OCI-LY1 (cell line): ENCODE measurements around the gene IL17RE.

Experiments used
- H2AFZ ChIP-seq: fragments of 200-600 bp; sonication (generic), shearing (Covaris generic); 2 replicates; pipeline ENCODE4 v1.6.0; 2014; ENCODE audit warnings: antibody characterized with exemption, mild to moderate bottlenecking, low read length
- H3F3A ChIP-seq: fragments of 200-600 bp; sonication (generic), shearing (Covaris generic); 2 replicates; pipeline ENCODE4 v1.6.0; 2014; ENCODE audit warnings: mild to moderate bottlenecking, antibody characterized with exemption, low read length, moderate library complexity; ENCODE audit not compliant: insufficient read depth
- H3K27ac ChIP-seq: fragments of 200-600 bp; sonication (generic); 2 replicates; pipeline ENCODE4 v1.5.1; 2014; ENCODE audit warnings: low read length, mixed run types, mild to moderate bottlenecking, low read depth; ENCODE audit not compliant: poor library complexity, severe bottlenecking
- H3K27me3 ChIP-seq: fragments of 200-600 bp; sonication (generic); 2 replicates; pipeline ENCODE4 v1.6.0; 2014; ENCODE audit warnings: antibody characterized with exemption, mild to moderate bottlenecking, low read length, moderate library complexity; ENCODE audit not compliant: insufficient read depth
- H3K36me3 ChIP-seq: fragments of 200-600 bp; sonication (generic); 2 replicates; pipeline ENCODE4 v1.6.1; 2014; ENCODE audit warnings: mild to moderate bottlenecking, antibody characterized with exemption, low read length, moderate library complexity, mixed read lengths; ENCODE audit not compliant: insufficient read depth
- H3K4me1 ChIP-seq: fragments of 200-600 bp; sonication (generic); 2 replicates; pipeline ENCODE4 v1.5.1; 2014; ENCODE audit warnings: mild to moderate bottlenecking, low read length, moderate library complexity; ENCODE audit not compliant: insufficient read depth, severe bottlenecking
- H3K4me2 ChIP-seq: fragments of 200-600 bp; sonication (generic), shearing (Covaris generic); 2 replicates; pipeline ENCODE4 v1.6.1; 2014; ENCODE audit warnings: low read length
- H3K4me3 ChIP-seq: fragments of 200-600 bp; sonication (generic); 2 replicates; pipeline ENCODE4 v1.5.1; 2014; ENCODE audit warnings: low read length, low read depth, mild to moderate bottlenecking, mixed read lengths; ENCODE audit not compliant: poor library complexity, severe bottlenecking
- H3K79me2 ChIP-seq: fragments of 200-600 bp; shearing (Covaris generic); 2 replicates; pipeline ENCODE4 v1.6.1; 2016; ENCODE audit warnings: mixed run types, low read length, mixed read lengths; ENCODE audit not compliant: insufficient read depth
- H3K9ac ChIP-seq: fragments of 200-600 bp; sonication (generic), shearing (Covaris generic); 2 replicates; pipeline ENCODE4 v1.6.1; 2014; ENCODE audit warnings: mild to moderate bottlenecking, low read length, mixed read lengths
- H3K9me2 ChIP-seq: fragments of 200-600 bp; sonication (generic), shearing (Covaris generic); 2 replicates; pipeline ENCODE4 v1.6.1; 2014; ENCODE audit warnings: low read depth, mild to moderate bottlenecking, low read length, mixed read lengths
- H3K9me3 ChIP-seq: fragments of 200-600 bp; shearing (Covaris generic); 2 replicates; pipeline ENCODE4 v1.6.1; 2014; ENCODE audit warnings: low read length, mixed read lengths
- H4K20me1 ChIP-seq: fragments of 200-600 bp; sonication (generic), shearing (Covaris generic); 2 replicates; pipeline ENCODE4 v1.6.0; 2016; ENCODE audit warnings: mild to moderate bottlenecking, low read length; ENCODE audit not compliant: insufficient read depth
- EZH2 ChIP-seq: fragments of 200-600 bp; sonication (generic), shearing (Covaris generic); IDR thresholded peaks from 2 replicates; pipeline ENCODE4 v1.8.0; 2017; ENCODE audit warnings: borderline replicate concordance, mixed run types, mild to moderate bottlenecking, antibody characterized with exemption, low read length, moderate library complexity, mixed read lengths
- TF ChIP-seq, protein P1 (sequence below): fragments of 200-600 bp; sonication (generic), shearing (Covaris generic); IDR thresholded peaks from 2 replicates; pipeline ENCODE4 v1.5.1; 2017; ENCODE audit warnings: mild to moderate bottlenecking, antibody characterized with exemption, low read length, moderate library complexity, mixed read lengths

The IL17RE gene

GRCh38 chr3:9876991-9877390 lies 25.7 kb upstream of the IL17RE start:
- Histone ChIP-seq H3K9me2 (no peaks in the 10 kb centered on the region), H3K27me3 (no peaks in the 10 kb centered on the region)
- TF ChIP-seq EZH2: no peak
- TF ChIP-seq, protein P1, sequence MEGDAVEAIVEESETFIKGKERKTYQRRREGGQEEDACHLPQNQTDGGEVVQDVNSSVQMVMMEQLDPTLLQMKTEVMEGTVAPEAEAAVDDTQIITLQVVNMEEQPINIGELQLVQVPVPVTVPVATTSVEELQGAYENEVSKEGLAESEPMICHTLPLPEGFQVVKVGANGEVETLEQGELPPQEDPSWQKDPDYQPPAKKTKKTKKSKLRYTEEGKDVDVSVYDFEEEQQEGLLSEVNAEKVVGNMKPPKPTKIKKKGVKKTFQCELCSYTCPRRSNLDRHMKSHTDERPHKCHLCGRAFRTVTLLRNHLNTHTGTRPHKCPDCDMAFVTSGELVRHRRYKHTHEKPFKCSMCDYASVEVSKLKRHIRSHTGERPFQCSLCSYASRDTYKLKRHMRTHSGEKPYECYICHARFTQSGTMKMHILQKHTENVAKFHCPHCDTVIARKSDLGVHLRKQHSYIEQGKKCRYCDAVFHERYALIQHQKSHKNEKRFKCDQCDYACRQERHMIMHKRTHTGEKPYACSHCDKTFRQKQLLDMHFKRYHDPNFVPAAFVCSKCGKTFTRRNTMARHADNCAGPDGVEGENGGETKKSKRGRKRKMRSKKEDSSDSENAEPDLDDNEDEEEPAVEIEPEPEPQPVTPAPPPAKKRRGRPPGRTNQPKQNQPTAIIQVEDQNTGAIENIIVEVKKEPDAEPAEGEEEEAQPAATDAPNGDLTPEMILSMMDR: no peak

GRCh38 chr3:9878700-9879099 lies 23.9 kb upstream of the IL17RE start:
- Histone ChIP-seq H2AFZ (no peak overlapping the region), H3F3A (no peaks in the 10 kb centered on the region), H3K9ac (no peak overlapping the region), H4K20me1 (no peaks in the 10 kb centered on the region), H3K4me2 (no peak overlapping the region), H3K27me3 (no peaks in the 10 kb centered on the region), H3K27ac (no peak overlapping the region), H3K4me3 (no peak overlapping the region), H3K79me2 (no peaks in the 10 kb centered on the region), H3K36me3 (no peaks in the 10 kb centered on the region), H3K9me3 (no peaks in the 10 kb centered on the region), H3K4me1 (no peaks in the 10 kb centered on the region), H3K9me2 (no peaks in the 10 kb centered on the region)
- TF ChIP-seq, protein P1: no peak
- no peak for TF ChIP-seq EZH2

More at GRCh38 chr3:9876991-9877390, 25.7 kb upstream of the IL17RE start:
- Histone ChIP-seq H3K36me3 (no peaks in the 10 kb centered on the region), H3K4me3 (no peak overlapping the region), H3K27ac (no peak overlapping the region), H3K4me1 (no peaks in the 10 kb centered on the region), H2AFZ (no peak overlapping the region), H4K20me1 (no peaks in the 10 kb centered on the region), H3K9me3 (no peaks in the 10 kb centered on the region), H3K4me2 (no peak overlapping the region), H3K79me2 (no peaks in the 10 kb centered on the region), H3K9ac (no peak overlapping the region), H3F3A (no peaks in the 10 kb centered on the region)

- no peak within 1 kb of the TSS for H3K9ac ChIP-seq
- no peaks in the 10 kb centered on the region for H4K20me1 ChIP-seq
- no peak within 1 kb of the TSS for H3K4me3 ChIP-seq
- no peaks in the 10 kb centered on the region for H3K36me3 ChIP-seq
- H3K27me3 ChIP-seq: peaks cover 4% of the 10 kb centered on the region; the same call in 1 of the 2 replicates
- H3K4me2 ChIP-seq: no peak within 1 kb of the TSS
- H3K9me2 ChIP-seq: no peaks in the 10 kb centered on the region
- no peak within 1 kb of the TSS for H2AFZ ChIP-seq
- TF ChIP-seq, protein P1: no peak
- TF ChIP-seq EZH2: no peak
- H3F3A ChIP-seq: no peaks in the 10 kb centered on the region
- no peaks in the 10 kb centered on the region for H3K4me1 ChIP-seq
- no peaks in the 10 kb centered on the region for H3K79me2 ChIP-seq
- H3K27ac ChIP-seq: no peak within 1 kb of the TSS
- no peaks in the 10 kb centered on the region for H3K9me3 ChIP-seq
These were observed 22.7 kb upstream of the IL17RE start, which contains the start of gene CIDEC for GRCh38 chr3:9879830-9880549. Gene CIDEC (minus strand): TSS chr3:9880253. CDS start chr3:9878486, 1,767 bp downstream.
